VCaP (cell line): ENCODE results near the gene ERVFRD-1.

ENCODE experiments used
- H3K27ac ChIP-seq: fragments of 450-650 bp; 2 replicates; pipeline ENCODE4 v1.5.1; 2017
- TF ChIP-seq, protein P1 (sequence below): fragments of 450-650 bp; conservative IDR thresholded peaks from 2 replicates; pipeline ENCODE4 v1.5.1; 2017; ENCODE audit warnings: mild to moderate bottlenecking, moderate library complexity

Gene ERVFRD-1

DNA sequence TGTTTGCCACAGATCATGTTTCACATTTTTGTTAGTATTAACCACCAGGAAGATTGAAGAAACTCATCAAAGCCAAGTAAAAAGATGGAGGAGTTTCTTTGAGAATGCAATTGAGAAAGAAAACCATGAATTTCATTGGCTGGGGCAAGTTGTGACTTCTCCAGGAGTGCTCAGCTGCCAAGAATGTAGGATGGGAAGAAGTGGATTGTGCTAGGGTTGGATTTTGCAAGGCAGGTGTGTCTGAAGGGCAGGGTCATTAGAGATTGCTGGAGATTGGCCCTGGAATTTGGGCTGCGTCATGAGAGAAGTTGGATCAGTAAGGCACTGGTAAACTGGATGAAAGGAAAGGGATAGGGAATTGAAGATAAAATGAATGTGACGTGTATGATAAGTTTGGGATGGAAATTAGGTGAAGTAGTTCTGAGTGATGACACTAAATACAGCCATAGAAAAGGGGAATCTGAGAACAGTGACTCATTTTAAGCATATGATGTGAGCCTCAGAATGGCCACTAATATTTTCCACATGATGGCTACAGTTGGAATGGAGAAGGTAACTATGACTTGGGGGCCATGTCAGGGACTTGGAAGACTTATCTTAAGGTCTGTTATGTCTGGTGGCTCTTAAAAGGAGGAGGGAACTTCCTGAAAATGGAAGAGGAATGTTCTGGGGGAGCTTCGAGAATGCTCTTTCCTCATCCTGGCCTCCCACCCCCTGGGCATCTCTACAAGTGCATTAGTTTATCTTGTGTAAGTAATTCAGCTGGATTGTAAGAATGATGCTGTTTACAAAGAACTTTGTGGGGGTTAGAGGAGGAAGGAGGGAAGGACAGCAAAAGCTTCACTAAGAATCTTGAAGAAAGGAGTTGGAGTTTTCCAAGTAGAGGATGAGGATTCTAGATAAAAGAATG lies 27.8 kb upstream of the ERVFRD-1 start:
- no peak overlapping the region for H3K27ac ChIP-seq
- TF ChIP-seq, protein P1, sequence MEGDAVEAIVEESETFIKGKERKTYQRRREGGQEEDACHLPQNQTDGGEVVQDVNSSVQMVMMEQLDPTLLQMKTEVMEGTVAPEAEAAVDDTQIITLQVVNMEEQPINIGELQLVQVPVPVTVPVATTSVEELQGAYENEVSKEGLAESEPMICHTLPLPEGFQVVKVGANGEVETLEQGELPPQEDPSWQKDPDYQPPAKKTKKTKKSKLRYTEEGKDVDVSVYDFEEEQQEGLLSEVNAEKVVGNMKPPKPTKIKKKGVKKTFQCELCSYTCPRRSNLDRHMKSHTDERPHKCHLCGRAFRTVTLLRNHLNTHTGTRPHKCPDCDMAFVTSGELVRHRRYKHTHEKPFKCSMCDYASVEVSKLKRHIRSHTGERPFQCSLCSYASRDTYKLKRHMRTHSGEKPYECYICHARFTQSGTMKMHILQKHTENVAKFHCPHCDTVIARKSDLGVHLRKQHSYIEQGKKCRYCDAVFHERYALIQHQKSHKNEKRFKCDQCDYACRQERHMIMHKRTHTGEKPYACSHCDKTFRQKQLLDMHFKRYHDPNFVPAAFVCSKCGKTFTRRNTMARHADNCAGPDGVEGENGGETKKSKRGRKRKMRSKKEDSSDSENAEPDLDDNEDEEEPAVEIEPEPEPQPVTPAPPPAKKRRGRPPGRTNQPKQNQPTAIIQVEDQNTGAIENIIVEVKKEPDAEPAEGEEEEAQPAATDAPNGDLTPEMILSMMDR, result no peak

DNA sequence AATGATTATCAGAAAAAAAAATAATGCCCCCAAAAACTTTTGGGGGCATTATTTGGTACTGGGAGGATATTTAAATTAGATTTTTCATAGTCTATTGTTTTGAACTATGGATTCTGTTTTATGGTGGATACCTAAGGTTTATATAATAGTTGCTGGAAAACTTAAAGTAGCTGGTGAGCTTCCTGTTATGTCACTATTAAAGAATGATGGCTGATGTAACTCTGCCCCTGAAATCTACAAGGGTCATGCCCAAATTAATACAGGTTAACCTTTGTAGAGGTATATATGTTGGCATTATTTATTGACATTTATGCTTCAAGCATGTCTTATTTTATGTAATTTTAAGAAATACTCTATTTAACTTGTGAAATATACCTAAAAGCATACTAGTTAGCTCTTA lies 25.3 kb upstream of the ERVFRD-1 start:
- H3K27ac ChIP-seq, result peak overlapping the region; percentile 0; the same call in 1 of the 2 replicates
- TF ChIP-seq, protein P1, result no peak

DNA sequence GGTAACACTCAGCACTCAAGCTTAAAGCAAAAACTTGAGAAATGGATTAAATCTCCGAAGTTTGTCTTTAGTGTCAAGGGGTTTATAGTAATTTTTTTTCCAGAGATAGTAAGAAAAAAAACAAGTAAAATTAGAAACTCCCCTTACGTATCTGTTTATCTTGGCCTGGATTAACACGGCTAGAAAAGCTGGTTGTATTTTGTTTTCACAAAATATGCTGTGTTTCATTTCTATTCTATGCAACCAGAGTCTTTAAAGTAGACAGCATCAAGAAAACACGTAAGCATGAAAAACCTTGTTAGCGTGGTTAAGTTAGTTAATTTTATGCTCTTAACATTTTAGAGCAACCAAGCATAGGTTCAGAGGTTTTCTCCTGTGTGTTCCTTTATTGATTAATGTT lies 21.8 kb upstream of the ERVFRD-1 start:
- H3K27ac ChIP-seq, result no peak overlapping the region
- TF ChIP-seq, protein P1, result no peak

DNA sequence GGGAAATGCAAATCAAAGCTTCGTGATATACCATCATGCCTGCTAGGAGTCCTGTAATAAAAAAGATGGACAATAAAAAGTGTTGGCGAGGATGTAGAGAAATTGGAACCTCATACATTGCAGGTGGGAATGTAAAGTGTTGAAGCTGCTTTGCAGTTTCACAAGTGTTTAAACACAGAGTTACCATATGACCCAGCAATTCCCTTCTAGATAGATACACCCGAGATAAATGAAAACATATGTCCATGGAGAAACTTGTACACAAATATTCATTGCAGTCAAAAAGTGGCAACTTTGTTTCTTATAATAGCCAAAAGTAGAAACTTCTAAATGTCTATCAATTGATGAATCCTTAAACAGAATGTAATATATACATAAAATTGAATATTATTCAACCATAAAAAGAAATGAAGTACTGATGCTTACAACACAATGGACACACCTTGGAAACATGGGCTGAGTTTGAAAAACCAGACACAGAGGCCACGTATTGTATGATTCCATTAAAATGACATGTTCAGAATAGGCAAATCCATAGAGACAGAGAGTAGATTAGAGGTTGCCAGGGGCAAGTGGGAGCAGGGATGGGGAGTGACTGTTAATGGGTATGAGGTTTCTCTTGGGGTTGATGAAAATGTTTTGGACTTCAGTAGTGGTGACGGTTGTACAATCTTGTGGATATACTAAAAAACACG lies 20.8 kb upstream of the ERVFRD-1 start:
- TF ChIP-seq, protein P1, result no peak
- H3K27ac ChIP-seq, result no peak overlapping the region

DNA sequence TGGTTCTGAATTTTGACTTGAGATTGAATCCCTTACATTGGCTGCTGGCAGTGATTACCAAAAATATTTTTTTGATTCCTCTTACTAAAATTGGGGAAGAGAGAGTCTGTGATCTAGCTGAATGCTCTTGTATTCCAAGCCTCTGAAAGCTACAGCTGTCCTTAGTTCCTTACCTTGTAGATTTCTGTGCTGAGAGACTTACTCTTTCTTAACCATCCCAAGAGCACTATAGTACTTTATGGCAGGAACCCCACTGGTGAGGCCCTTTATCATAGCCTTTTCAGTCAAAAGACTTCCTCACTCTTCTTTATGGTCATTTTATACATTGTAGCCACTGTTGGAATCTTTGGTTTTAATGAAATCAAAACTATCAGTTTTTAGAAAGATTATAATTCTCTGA lies 19.1 kb upstream of the ERVFRD-1 start:
- H3K27ac ChIP-seq, result no peak overlapping the region
- TF ChIP-seq, protein P1, result no peak

DNA sequence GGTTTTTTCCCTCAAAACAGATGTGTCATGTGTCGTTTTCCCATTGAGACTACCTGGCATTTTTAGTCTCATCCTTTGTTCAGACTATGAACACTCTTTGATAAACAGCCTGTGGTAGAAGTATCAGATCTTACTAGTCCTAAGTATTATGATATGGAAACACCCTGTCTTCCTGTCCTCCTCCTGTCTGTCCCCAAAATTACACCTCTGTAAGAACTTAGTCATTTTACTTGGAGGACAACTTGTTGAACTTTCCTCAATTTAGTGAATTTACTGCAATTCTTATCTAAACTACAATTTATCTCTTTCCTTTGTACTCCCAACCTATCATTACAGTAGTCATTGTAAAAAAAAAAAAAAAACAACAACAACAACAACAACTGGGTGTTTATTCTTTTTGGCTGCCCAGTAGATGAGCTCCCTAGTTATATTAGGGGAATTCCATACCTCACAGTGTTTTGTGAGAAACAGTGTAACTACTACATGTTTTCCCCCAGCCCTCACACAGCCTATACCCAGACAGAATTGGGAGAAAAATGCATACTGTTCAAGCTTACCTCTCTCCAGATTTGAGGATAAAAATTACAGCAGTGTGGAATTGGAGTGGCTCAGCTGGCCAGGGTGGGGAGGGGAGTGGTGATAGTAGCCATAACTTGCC lies 18.5 kb upstream of the ERVFRD-1 start:
- TF ChIP-seq, protein P1, result no peak
- H3K27ac ChIP-seq, result no peak overlapping the region

DNA sequence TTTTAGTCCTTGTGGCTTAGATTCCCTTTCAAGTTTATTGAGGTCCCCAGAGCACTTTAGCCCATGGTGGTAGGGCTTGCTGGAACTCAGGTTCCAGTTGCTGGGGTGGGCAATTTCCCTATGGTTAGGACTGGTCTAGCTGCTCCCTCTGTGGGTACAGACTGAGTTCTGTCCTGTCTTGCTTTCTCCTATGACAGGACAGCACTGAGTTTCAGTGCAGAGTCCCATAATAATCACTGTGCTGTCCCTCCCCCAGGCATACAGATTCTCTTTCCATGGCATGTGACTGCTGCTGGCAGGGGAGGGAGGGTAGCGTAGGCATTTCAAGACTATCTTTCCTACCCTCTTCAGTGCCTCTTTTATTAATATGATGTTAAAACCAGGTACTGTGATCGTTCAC lies 17.1 kb upstream of the ERVFRD-1 start:
- TF ChIP-seq, protein P1, result no peak
- H3K27ac ChIP-seq, result no peak overlapping the region
